ENCODE measurements around the gene IFT172. TPM values are rescaled to one million over a fixed set of nuclear protein-coding genes. Genes with fewer than 3 reads are reported as not detected.

IFT172 gene
- total and polyA plus RNA-seq, 2 of the 4 experiments (the other 2 are of a cell fraction) = 18.8 to 25.5 TPM

GRCh38 chr2:27428213-27428977 is 61.1 kb downstream of the IFT172 start, which contains the start of gene NRBP1:
Gene NRBP1 (plus strand): TSS chr2:27428631. CDS start chr2:27433274, 4,643 bp downstream.
- Histone ChIP-seq H2BK15ac (ENCODE audit: low read depth, low read length) (no peak within 1 kb of the TSS; the same call in 2 of the 3 replicates), H2BK120ac (ENCODE audit: low read depth, low read length) (peak within 1 kb of the TSS; percentile 75), H4K91ac (ENCODE audit: insufficient read depth, low read depth, low read length) (peak within 1 kb of the TSS; percentile 86), H3K23ac (ENCODE audit: low read depth, low read length) (peak within 1 kb of the TSS; percentile 92), H3K4ac (ENCODE audit: low read depth, low read length) (peak within 1 kb of the TSS; percentile 85), H3K14ac (replicated peaks; ENCODE audit: low read depth, low read length) (peak within 1 kb of the TSS; percentile 97), H4K5ac (ENCODE audit: low read depth, low read length) (peak within 1 kb of the TSS; percentile 79), H2AK5ac (ENCODE audit: low read depth, low read length) (peak within 1 kb of the TSS; percentile 43; the same call in 1 of the 2 replicates), H3K18ac (ENCODE audit: low read depth, low read length) (peak within 1 kb of the TSS; percentile 46), H2AK9ac (replicated peaks; ENCODE audit: low read depth, low read length, poor library complexity) (peak within 1 kb of the TSS; percentile 98), H3K56ac (ENCODE audit: extremely low read depth, insufficient read depth, low read length) (peak within 1 kb of the TSS; percentile 86), H2AFZ (replicated peaks; ENCODE audit: low read length, poor library complexity) (peak within 1 kb of the TSS; percentile 94), H3K27ac (ENCODE audit: insufficient read depth, low read length) (peak within 1 kb of the TSS; percentile 94), H4K20me1 (ENCODE audit: insufficient read depth, low read length) (peaks cover 41% of the 10 kb centered on the region), H3K9ac (ENCODE audit: low read depth, low read length) (peak within 1 kb of the TSS; percentile 94), H3K4me3 (ENCODE audit: insufficient read depth, low read depth, low read length) (peak within 1 kb of the TSS; percentile 81), H3K9me3 (ENCODE audit: control insufficient read depth, insufficient read depth, low read length) (no peaks in the 10 kb centered on the region), H4K8ac (ENCODE audit: low read depth in 2 of 2, low read length in 2 of 2) (peak within 1 kb of the TSS; percentile 66 to 92), H3K9me1 (ENCODE audit: insufficient read depth, low read length) (0 out of 2 replicates have a peak, but pooled peaks cover 3% of the 10 kb centered on the region), H3K27me3 (ENCODE audit: control insufficient read depth, insufficient read depth, low read length) (no peaks in the 10 kb centered on the region), H3K4me1 (ENCODE audit: control insufficient read depth, insufficient read depth, low read length) (peaks cover 8% of the 10 kb centered on the region), H3K4me2 (ENCODE audit: low read depth, low read length) (peak within 1 kb of the TSS; percentile 84), H2BK20ac (ENCODE audit: low read depth, low read length) (no peak within 1 kb of the TSS), H3K36me3 (ENCODE audit: control insufficient read depth, insufficient read depth, low read length) (peaks cover 3% of the 10 kb centered on the region; the same call in 1 of the 2 replicates), H2BK5ac (ENCODE audit: low read depth, low read length, poor library complexity, severe bottlenecking) (peak within 1 kb of the TSS; percentile 81), H3K79me1 (ENCODE audit: low read depth in 1 of 2, low read length in 2 of 2) (peaks cover 0 to 36% of the 10 kb centered on the region in 2 experiments; a peak in 2 of 4 replicates)
- in situ Hi-C loops (cut with MboI; ENCODE audit: low sequenced_read_pairs) = no loop called here
- POLR2A ChIA-PET (ENCODE audit: unreplicated experiment) = interaction anchor here (0.9 to 1.1 kb wide), 2 partner anchors 19 to 51 kb away, joined by 3 to 4 read pairs; partner anchors contain the start of gene PPM1G
- TF ChIP-seq POLR2A (IDR thresholded peaks at IDR 0.05; ENCODE audit: low read depth, low read length) = peak; percentile 93
- no peak for TF ChIP-seq FOS (IDR thresholded peaks at IDR 0.05; ENCODE audit: low read depth, low read length)
- peak; percentile 74; the same call in 1 of the 2 replicates for TF ChIP-seq MAZ (IDR thresholded peaks at IDR 0.05; ENCODE audit: borderline replicate concordance, low read depth, low read length)
- TF ChIP-seq MAFK (IDR thresholded peaks at IDR 0.05; ENCODE audit: low read depth, low read length) = no peak
- TF ChIP-seq RCOR1 (IDR thresholded peaks at IDR 0.05; ENCODE audit: insufficient replicate concordance, low read length) = peak; percentile 23
- intact Hi-C loops (cut with micrococcal nuclease) = loop anchor here (1.0 kb wide), 1 partner anchor 19 kb away; the partner anchor contains the start of gene PPM1G
- peak; percentile 92 for ATAC-seq (ENCODE audit: low read depth)
- peak; percentile 88 for DNase-seq
- 2% methylated on average over 32 of the region's 75 CpGs; no CpG with 5 or more reads in 1 of the 2 experiments for WGBS, 2 experiments (ENCODE audit: extremely low coverage in 2 of 2, insufficient read length in 1 of 2)
- BruUV-seq (replicated peaks) = no TSS peak
- CTCF ChIA-PET = interaction anchor here (1.2 kb wide), 1 partner anchor 20 kb away, joined by 3 read pairs; no protein-coding TSS in a partner anchor
- dilution Hi-C loops (cut with HindIII; ENCODE audit: low sequenced_read_pairs, unreplicated experiment) = no loop called here
